HG02884 (cell line): Measurements from ENCODE around the gene ASTN1.

Experiments used
- ATAC-seq: cut with Tn5 transposase; IDR thresholded peaks from one replicate; pipeline ENCODE4 v1.9.1; 2021; ENCODE audit warnings: mild to moderate bottlenecking, moderate library complexity; ENCODE audit not compliant: unreplicated experiment

Gene ASTN1

GRCh38 chr1:176847052-176847451, 317.5 kb downstream of the ASTN1 start:
- ATAC-seq, result no peak

- no peak for ATAC-seq
Measured at GRCh38 chr1:176843352-176844297, 320.9 kb downstream of the ASTN1 start.

- no peak for ATAC-seq
Measured at GRCh38 chr1:176841238-176841637, 323.3 kb downstream of the ASTN1 start.

- ATAC-seq, result no peak
Measured at GRCh38 chr1:176839216-176839615, 325.3 kb downstream of the ASTN1 start.

GRCh38 chr1:176838276-176838995, 326.1 kb downstream of the ASTN1 start:
- no peak for ATAC-seq

GRCh38 chr1:176837708-176838107, 326.8 kb downstream of the ASTN1 start:
- ATAC-seq, result no peak

- no peak for ATAC-seq
Measured at GRCh38 chr1:176831150-176831549, 333.4 kb downstream of the ASTN1 start.

GRCh38 chr1:176829261-176829660, 335.3 kb downstream of the ASTN1 start:
- no peak for ATAC-seq

GRCh38 chr1:176826265-176826664, 338.2 kb downstream of the ASTN1 start:
- no peak for ATAC-seq

- no peak for ATAC-seq
Measured at GRCh38 chr1:176820391-176821031, 344.0 kb downstream of the ASTN1 start.

GRCh38 chr1:176816232-176816631, 348.3 kb downstream of the ASTN1 start:
- no peak for ATAC-seq

GRCh38 chr1:176815621-176816020, 348.9 kb downstream of the ASTN1 start:
- no peak for ATAC-seq

GRCh38 chr1:176811511-176812288, 352.8 kb downstream of the ASTN1 start:
- ATAC-seq, result no peak

- no peak for ATAC-seq
Measured at GRCh38 chr1:176809292-176809691, 355.2 kb downstream of the ASTN1 start.
